Neuronal stem cell (in vitro differentiated cells): Measurements from ENCODE around the gene TUBGCP2.

Experiments
- DNase-seq: peaks from one replicate; pipeline ENCODE4 v3.0.0-alpha.2; 2013; ENCODE audit warnings: low spot score
- H2AFZ ChIP-seq: one replicate; pipeline ENCODE4 v1.6.1; 2013; ENCODE audit warnings: mild to moderate bottlenecking, low read length, inconsistent platforms
- H2AK5ac ChIP-seq: 2 replicates; pipeline ENCODE4 v1.6.1; 2013; ENCODE audit warnings: low read depth, mild to moderate bottlenecking, inconsistent platforms, low read length, moderate library complexity, mixed read lengths
- H2BK120ac ChIP-seq: 2 replicates; pipeline ENCODE4 v1.6.1; 2013; ENCODE audit warnings: low read depth, mild to moderate bottlenecking, inconsistent platforms, low read length, moderate library complexity, mixed read lengths
- H2BK12ac ChIP-seq: one replicate; pipeline ENCODE4 v1.6.1; 2013; ENCODE audit warnings: low read length, inconsistent platforms
- H2BK15ac ChIP-seq: 2 replicates; pipeline ENCODE4 v1.6.1; 2013; ENCODE audit warnings: mild to moderate bottlenecking, low read length, inconsistent platforms, mixed read lengths
- H2BK5ac ChIP-seq: one replicate; pipeline ENCODE4 v1.6.1; 2013; ENCODE audit warnings: inconsistent platforms, mild to moderate bottlenecking, low read length, moderate library complexity
- H3K14ac ChIP-seq: one replicate; pipeline ENCODE4 v1.6.1; 2013; ENCODE audit warnings: low read length, inconsistent platforms
- H3K18ac ChIP-seq: 2 replicates; pipeline ENCODE4 v1.6.1; 2013; ENCODE audit warnings: low read length, inconsistent platforms
- H3K23ac ChIP-seq: 2 replicates; pipeline ENCODE4 v1.6.1; 2013; ENCODE audit warnings: low read depth, mild to moderate bottlenecking, mixed read lengths, low read length, inconsistent platforms; ENCODE audit not compliant: poor library complexity
- H3K27ac ChIP-seq: replicated peaks from 3 replicates; pipeline ENCODE4 v1.5.1; 2013; ENCODE audit warnings: low read length, inconsistent platforms
- H3K27me3 ChIP-seq, 3 experiments: 2 replicates each; pipeline ENCODE4 v1.6.1; 2013; ENCODE audit warnings: low read length in 3 of 3, mild to moderate bottlenecking in 2 of 3, inconsistent platforms in 1 of 3, low read depth in 1 of 3, mixed read lengths in 1 of 3, moderate library complexity in 1 of 3; ENCODE audit not compliant: control insufficient read depth in 3 of 3, insufficient read depth in 3 of 3
- H3K36me3 ChIP-seq, 2 donors: replicated peaks in 1 of 2; 2 replicates each; pipeline ENCODE4 v1.6.1; 2013; ENCODE audit warnings: low read length in 2 of 2; ENCODE audit not compliant: control insufficient read depth in 2 of 2, insufficient read depth in 2 of 2
- H3K4ac ChIP-seq: 2 replicates; pipeline ENCODE4 v1.6.1; 2013; ENCODE audit warnings: inconsistent platforms, mild to moderate bottlenecking, low read length, moderate library complexity
- H3K4me1 ChIP-seq, 2 donors: 1 replicate in 1 of 2; 2 replicates in 1 of 2; pipeline ENCODE4 v1.6.1; 2013; ENCODE audit warnings: low read length in 2 of 2, low read depth in 1 of 2; ENCODE audit not compliant: control insufficient read depth in 2 of 2, insufficient read depth in 1 of 2
- H3K4me2 ChIP-seq: one replicate; pipeline ENCODE4 v1.6.1; 2013; ENCODE audit warnings: mild to moderate bottlenecking, low read length, inconsistent platforms; ENCODE audit not compliant: insufficient read depth, poor library complexity, severe bottlenecking
- H3K4me3 ChIP-seq, 2 donors: 2 replicates each; pipeline ENCODE4 v1.5.1; 2013; ENCODE audit warnings: low read length in 2 of 2, mild to moderate bottlenecking in 2 of 2, inconsistent platforms in 1 of 2, moderate library complexity in 1 of 2
- H3K79me1 ChIP-seq: one replicate; pipeline ENCODE4 v1.6.1; 2013; ENCODE audit warnings: low read depth, mild to moderate bottlenecking, inconsistent platforms, low read length, moderate library complexity
- H3K9ac ChIP-seq: one replicate; pipeline ENCODE4 v1.6.1; 2013; ENCODE audit warnings: mild to moderate bottlenecking, low read depth, low read length, inconsistent platforms; ENCODE audit not compliant: poor library complexity
- H3K9me3 ChIP-seq, 2 donors: replicated peaks in 1 of 2; 2 replicates each; pipeline versions ENCODE3 to v1.6.1; 2013; ENCODE audit warnings: low read length in 2 of 2, mild to moderate bottlenecking in 2 of 2, inconsistent platforms in 1 of 2, low read depth in 1 of 2, mixed read lengths in 1 of 2, moderate library complexity in 1 of 2; ENCODE audit not compliant: control insufficient read depth in 2 of 2, insufficient read depth in 1 of 2
- H4K8ac ChIP-seq: one replicate; pipeline ENCODE4 v1.6.1; 2013; ENCODE audit warnings: low read depth, mild to moderate bottlenecking, inconsistent platforms, low read length, moderate library complexity
- H4K91ac ChIP-seq: one replicate; pipeline ENCODE4 v1.6.1; 2013; ENCODE audit warnings: low read length, low read depth, mild to moderate bottlenecking, inconsistent platforms; ENCODE audit not compliant: poor library complexity
- WGBS, 2 donors: extraction: QIAGEN DNeasy Blood & Tissue Kit; methylation state at CpG; one replicate each; pipeline ENCODE4 v1.1.7; 2013; ENCODE audit warnings: missing lambda C conversion rate in 2 of 2, mixed read lengths in 1 of 2; ENCODE audit not compliant: insufficient read length in 2 of 2, insufficient replicate concordance in 1 of 2; ENCODE audit errors: extremely low coverage in 2 of 2; 5-methylcytosine and 5-hydroxymethylcytosine counted together

The TUBGCP2 gene

DNA sequence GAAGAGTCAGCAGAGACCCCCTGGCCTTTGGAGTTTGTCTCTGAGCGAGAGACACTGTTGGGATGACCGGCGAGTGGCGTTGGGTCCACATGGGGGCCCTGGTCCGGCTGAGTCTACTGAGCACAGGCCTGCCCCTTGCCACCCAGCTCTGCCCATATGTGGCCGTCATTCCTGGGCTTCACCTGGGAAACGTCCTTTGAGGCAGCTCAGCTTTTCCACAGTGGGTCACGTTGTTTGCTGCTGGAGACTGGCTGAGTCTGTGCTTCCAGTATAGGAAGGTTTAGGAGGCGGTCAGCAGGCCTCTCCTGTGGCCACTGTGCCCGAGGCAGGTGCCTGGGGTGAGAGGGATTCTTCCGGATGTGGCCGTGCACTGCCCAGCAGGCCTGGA, 49.1 kb downstream of the TUBGCP2 start:
- peak overlapping the region; percentile 24 for H2AFZ ChIP-seq
- H3K9me3 ChIP-seq: no peaks in the 10 kb centered on the region
- H4K8ac ChIP-seq: no peak overlapping the region
- no peak for DNase-seq
- H2BK120ac ChIP-seq: no peak overlapping the region
- H3K27me3 ChIP-seq: peaks cover 0 to 33% (median 5%) of the 10 kb centered on the region in 3 experiments
- H3K14ac ChIP-seq: peak overlapping the region; percentile 64
- no peak overlapping the region for H4K91ac ChIP-seq
- H2BK15ac ChIP-seq: peak overlapping the region; percentile 98
- no peak overlapping the region for H3K4me3 ChIP-seq
- no CpG with 5 or more reads among the region's 12 CpGs for WGBS, 2 donors
- H2BK5ac ChIP-seq: no peak overlapping the region
- no peak overlapping the region for H2BK12ac ChIP-seq
- no peak overlapping the region for H3K9ac ChIP-seq
- H3K23ac ChIP-seq: no peak overlapping the region
- no peak overlapping the region for H3K4ac ChIP-seq
- H3K79me1 ChIP-seq: peaks cover 3% of the 10 kb centered on the region
- peak overlapping the region; percentile 78 for H2AK5ac ChIP-seq
- H3K36me3 ChIP-seq: no peaks in the 10 kb centered on the region
- no peak overlapping the region for H3K4me2 ChIP-seq
- no peak overlapping the region for H3K18ac ChIP-seq
- no peak overlapping the region for H3K27ac ChIP-seq
- peaks cover 20 to 38% of the 10 kb centered on the region in 2 donors for H3K4me1 ChIP-seq

DNA sequence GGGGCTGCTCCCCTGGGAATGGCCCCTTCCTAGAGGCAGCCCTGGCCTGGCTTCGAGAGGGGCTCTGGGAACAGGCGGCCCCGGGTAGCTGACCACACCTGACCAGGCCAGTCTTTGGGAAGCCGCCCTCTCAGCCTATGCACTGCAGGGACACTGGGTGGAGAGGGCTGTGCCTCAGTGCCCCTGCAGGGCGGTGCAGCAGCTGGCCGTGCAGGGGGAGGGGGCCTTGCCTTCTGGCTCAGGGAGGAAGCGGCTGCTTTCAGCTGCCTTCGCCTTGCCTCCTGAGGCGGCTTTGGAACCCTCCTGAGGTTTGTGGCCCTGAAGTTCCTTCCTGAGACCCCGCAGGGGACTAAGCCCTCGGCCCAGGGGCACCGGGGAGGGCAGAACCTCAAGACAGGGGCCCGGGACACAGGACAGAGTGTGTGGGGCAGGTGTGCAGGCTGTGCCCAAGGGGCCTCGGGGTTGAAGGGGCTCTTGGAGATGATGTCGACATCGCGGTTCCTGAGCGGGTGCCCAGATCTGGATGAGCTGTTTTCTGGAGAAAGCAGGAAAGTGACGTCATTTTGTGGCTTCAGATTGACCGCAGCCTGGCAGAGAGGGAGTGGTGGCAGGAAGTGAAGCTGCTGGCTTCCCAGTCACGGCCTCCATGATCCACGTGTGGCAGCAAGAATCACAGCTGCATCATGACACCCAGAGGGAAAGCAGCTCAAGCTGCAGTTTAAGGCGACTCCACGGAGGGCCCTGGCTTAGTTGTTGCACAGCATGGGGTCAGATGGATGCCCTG, 49.7 kb downstream of the TUBGCP2 start:
- WGBS, 2 donors: no CpG with 5 or more reads among the region's 24 CpGs
- no peak overlapping the region for H4K8ac ChIP-seq
- peaks cover 22 to 41% of the 10 kb centered on the region in 2 donors for H3K4me1 ChIP-seq
- peaks cover 4% of the 10 kb centered on the region for H3K79me1 ChIP-seq
- H4K91ac ChIP-seq: no peak overlapping the region
- no peak overlapping the region for H3K9ac ChIP-seq
- no peaks in the 10 kb centered on the region for H3K9me3 ChIP-seq
- peak overlapping the region; percentile 10 for H2BK120ac ChIP-seq
- peak overlapping the region; percentile 94 for H3K14ac ChIP-seq
- H2AK5ac ChIP-seq: peak overlapping the region; percentile 93
- peak overlapping the region; percentile 24 for H2AFZ ChIP-seq
- peaks cover 0 to 37% (median 5%) of the 10 kb centered on the region in 3 experiments for H3K27me3 ChIP-seq
- peak overlapping the region; percentile 98 for H3K4ac ChIP-seq
- no peak overlapping the region for H3K4me3 ChIP-seq
- peak overlapping the region; percentile 98 for H2BK15ac ChIP-seq
- DNase-seq: no peak
- no peaks in the 10 kb centered on the region for H3K36me3 ChIP-seq
- H2BK5ac ChIP-seq: no peak overlapping the region
- no peak overlapping the region for H3K4me2 ChIP-seq
- peak overlapping the region; percentile 55 for H3K23ac ChIP-seq
- peak overlapping the region; percentile 75 for H2BK12ac ChIP-seq
- H3K27ac ChIP-seq: no peak overlapping the region
- H3K18ac ChIP-seq: peak overlapping the region; percentile 83

DNA sequence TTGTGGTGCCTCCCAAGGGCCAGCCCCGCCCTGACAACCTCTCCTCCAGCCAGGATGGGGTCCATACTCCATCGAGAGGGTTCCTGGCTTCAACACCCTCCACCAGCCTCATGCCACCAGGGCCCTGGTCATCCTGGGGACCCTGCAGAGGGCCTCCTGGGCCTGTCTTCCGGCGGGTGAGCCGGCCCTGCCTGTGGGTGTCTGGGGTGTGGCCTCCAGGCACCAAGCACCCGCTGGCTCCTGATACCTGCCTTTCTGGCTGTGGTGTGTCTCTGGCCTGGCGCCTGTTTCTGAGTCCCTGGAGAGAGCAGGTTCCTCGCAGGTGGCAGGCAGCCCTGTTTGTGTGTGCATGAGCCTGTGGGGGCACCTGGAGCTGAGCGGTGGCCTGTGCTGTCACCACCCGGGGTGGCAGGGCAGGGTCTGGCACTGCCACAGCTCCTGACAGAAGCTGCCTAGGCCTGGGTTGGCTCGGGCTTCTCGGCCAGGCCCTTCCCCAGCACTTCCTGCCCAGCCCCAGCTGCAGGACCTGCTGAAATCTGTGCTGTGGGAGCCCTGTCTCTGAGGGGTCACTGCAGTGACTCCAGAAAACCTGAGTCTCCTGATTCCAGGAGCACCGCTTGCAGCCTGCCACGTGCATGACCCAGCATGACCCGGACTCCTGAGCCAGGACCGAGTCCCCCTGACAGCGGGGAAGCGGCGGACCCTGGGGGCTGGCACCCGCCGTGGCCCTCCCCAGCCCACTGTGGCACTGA, 50.4 kb downstream of the TUBGCP2 start:
- H3K9me3 ChIP-seq: no peaks in the 10 kb centered on the region
- peaks cover 22 to 37% of the 10 kb centered on the region in 2 donors for H3K4me1 ChIP-seq
- DNase-seq: no peak
- peak overlapping the region; percentile 45 for H3K23ac ChIP-seq
- H3K27ac ChIP-seq: no peak overlapping the region
- peaks cover 4% of the 10 kb centered on the region for H3K79me1 ChIP-seq
- H3K4me2 ChIP-seq: no peak overlapping the region
- H2BK120ac ChIP-seq: peak overlapping the region; percentile 72
- peak overlapping the region; percentile 98 for H3K4ac ChIP-seq
- peak overlapping the region; percentile 75 for H2BK12ac ChIP-seq
- H3K4me3 ChIP-seq: peak overlapping the region in 1 of 2 donors; percentile 7
- H2BK15ac ChIP-seq: peak overlapping the region; percentile 98
- H2AK5ac ChIP-seq: peak overlapping the region; percentile 93
- peak overlapping the region; percentile 64 for H2AFZ ChIP-seq
- H4K91ac ChIP-seq: no peak overlapping the region
- H3K36me3 ChIP-seq: no peaks in the 10 kb centered on the region
- no peak overlapping the region for H2BK5ac ChIP-seq
- peak overlapping the region; percentile 94 for H3K14ac ChIP-seq
- no CpG with 5 or more reads among the region's 21 CpGs for WGBS, 2 donors
- H4K8ac ChIP-seq: no peak overlapping the region
- H3K18ac ChIP-seq: peak overlapping the region; percentile 92
- peak overlapping the region; percentile 81 for H3K9ac ChIP-seq
- H3K27me3 ChIP-seq: peaks cover 0 to 39% (median 5%) of the 10 kb centered on the region in 3 experiments
